Astrocyte (in vitro differentiated cells and primary cell): Measurements from ENCODE around the gene TRAPPC4. TPM values are rescaled to one million over a fixed set of nuclear protein-coding genes. Genes with fewer than 3 reads are reported as not detected.

Experiments
- DNase-seq: peaks from one replicate; pipeline ENCODE4 v3.0.0-alpha.2; 2010; ENCODE audit warnings: low read depth
- FAIRE-seq: peaks from 2 replicates; lab custom pipeline; 2011; peaks lifted over from hg19 to GRCh38; lab: Jason Lieb, UNC
- H2AFZ ChIP-seq: 2 replicates; pipeline ENCODE4 v1.6.0; 2012; ENCODE audit warnings: low read depth, low read length, inconsistent platforms
- H3K27ac ChIP-seq: 2 replicates; pipeline ENCODE4 v1.5.1; 2011; ENCODE audit warnings: low read depth, low read length, inconsistent platforms
- H3K27me3 ChIP-seq: 2 replicates; pipeline ENCODE4 v1.6.0; 2011; ENCODE audit warnings: low read length, inconsistent platforms; ENCODE audit not compliant: insufficient read depth
- H3K36me3 ChIP-seq: 2 replicates; pipeline ENCODE4 v1.5.1; 2011; ENCODE audit warnings: low read length, inconsistent platforms; ENCODE audit not compliant: insufficient read depth
- H3K4me1 ChIP-seq: 2 replicates; pipeline ENCODE4 v1.5.1; 2011; ENCODE audit warnings: low read length, inconsistent platforms; ENCODE audit not compliant: insufficient read depth
- H3K4me2 ChIP-seq: 2 replicates; pipeline ENCODE4 v1.6.0; 2012; ENCODE audit warnings: low read length, inconsistent platforms
- H3K4me3 ChIP-seq: 2 replicates; pipeline ENCODE4 v1.5.1; 2011; ENCODE audit warnings: low read depth, mild to moderate bottlenecking, low read length, inconsistent platforms; ENCODE audit not compliant: insufficient read depth
- H3K79me2 ChIP-seq: 2 replicates; pipeline ENCODE4 v1.6.0; 2012; ENCODE audit warnings: mild to moderate bottlenecking, low read length, inconsistent platforms; ENCODE audit not compliant: insufficient read depth
- H3K9ac ChIP-seq: 2 replicates; pipeline ENCODE4 v1.6.0; 2012; ENCODE audit warnings: mild to moderate bottlenecking, low read length, inconsistent platforms
- H3K9me3 ChIP-seq: 2 replicates; pipeline ENCODE4 v1.5.1; 2012; ENCODE audit warnings: low read depth, mild to moderate bottlenecking, low read length, inconsistent platforms; ENCODE audit not compliant: insufficient read depth
- H4K20me1 ChIP-seq: 2 replicates; pipeline ENCODE4 v1.6.0; 2012; ENCODE audit warnings: low read length, inconsistent platforms; ENCODE audit not compliant: insufficient read depth
- H3K27ac Mint-ChIP-seq: one replicate; pipeline ENCODE4 v1.8.0; 2021; ENCODE audit warnings: mild to moderate bottlenecking, mixed read lengths; ENCODE audit not compliant: unreplicated experiment
- H3K27me3 Mint-ChIP-seq: one replicate; pipeline ENCODE4 v1.8.0; 2021; ENCODE audit warnings: low read depth, mixed read lengths; ENCODE audit not compliant: unreplicated experiment
- H3K36me3 Mint-ChIP-seq: one replicate; pipeline ENCODE4 v1.8.0; 2021; ENCODE audit warnings: low read depth, mixed read lengths; ENCODE audit not compliant: unreplicated experiment
- H3K4me1 Mint-ChIP-seq: one replicate; pipeline ENCODE4 v1.8.0; 2021; ENCODE audit warnings: low read depth, mixed read lengths; ENCODE audit not compliant: unreplicated experiment
- H3K4me3 Mint-ChIP-seq: one replicate; pipeline ENCODE4 v1.8.0; 2021; ENCODE audit warnings: mild to moderate bottlenecking, moderate library complexity, mixed read lengths; ENCODE audit not compliant: unreplicated experiment
- H3K9me3 Mint-ChIP-seq: one replicate; pipeline ENCODE4 v1.8.0; 2021; ENCODE audit warnings: mild to moderate bottlenecking, mixed read lengths; ENCODE audit not compliant: unreplicated experiment
- CTCF ChIP-seq: IDR thresholded peaks from 2 replicates; pipeline ENCODE4 v1.5.1; 2011; ENCODE audit warnings: low read depth, mild to moderate bottlenecking, inconsistent platforms, low read length, moderate library complexity; ENCODE audit not compliant: insufficient read depth
- EZH2 ChIP-seq: IDR thresholded peaks from 2 replicates; pipeline ENCODE4 v1.6.1; 2012; ENCODE audit warnings: mild to moderate bottlenecking, low read length, inconsistent platforms; ENCODE audit not compliant: insufficient read depth
- total RNA-seq: library from RNA; stranded (reverse); gene quantifications from 2 replicates; pipeline ENCODE4 v1.2.1, GENCODE V29; 2021

TRAPPC4 gene
- total RNA-seq, 1 donor from 2014 or later: 88.3 TPM

- Histone ChIP-seq H3K9me3 (no peaks in the 10 kb centered on the region), H3K27me3 (peaks cover 7% of the 10 kb centered on the region), H3K4me1 (no peaks in the 10 kb centered on the region), H3K4me2 (no peak overlapping the region), H3K79me2 (no peaks in the 10 kb centered on the region), H3K4me3 (no peak overlapping the region), H3K36me3 (no peaks in the 10 kb centered on the region), H4K20me1 (no peaks in the 10 kb centered on the region), H2AFZ (no peak overlapping the region), H3K9ac (no peak overlapping the region), H3K27ac (no peak overlapping the region)
- DNase-seq (no peak), FAIRE-seq (no peak)
- no peak overlapping the region for H3K27ac Mint-ChIP-seq
- H3K36me3 Mint-ChIP-seq: no peaks in the 10 kb centered on the region
- peaks cover 4% of the 10 kb centered on the region for H3K9me3 Mint-ChIP-seq
- H3K27me3 Mint-ChIP-seq: peaks cover 17% of the 10 kb centered on the region
- H3K4me1 Mint-ChIP-seq: peaks cover 6% of the 10 kb centered on the region
- H3K4me3 Mint-ChIP-seq: no peak overlapping the region
- TF ChIP-seq CTCF: no peak
- TF ChIP-seq EZH2: no peak
Observed at GRCh38 chr11:118973985-118974384, 44.6 kb upstream of the TRAPPC4 start.

- H3K9me3 ChIP-seq: no peaks in the 10 kb centered on the region
- H3K27ac ChIP-seq: no peak overlapping the region
- H3K36me3 ChIP-seq: no peaks in the 10 kb centered on the region
- Mint-ChIP-seq H3K36me3 (no peaks in the 10 kb centered on the region), H3K9me3 (no peaks in the 10 kb centered on the region), H3K4me3 (no peak overlapping the region), H3K4me1 (peaks cover 6% of the 10 kb centered on the region), H3K27me3 (peaks cover 27% of the 10 kb centered on the region), H3K27ac (peak overlapping the region; percentile 8)
- H3K27me3 ChIP-seq: peaks cover 7% of the 10 kb centered on the region
- FAIRE-seq (no peak), DNase-seq (peak; percentile 78)
- TF ChIP-seq CTCF: no peak
- H3K4me2 ChIP-seq: no peak overlapping the region
- no peak overlapping the region for H3K9ac ChIP-seq
- H4K20me1 ChIP-seq: no peaks in the 10 kb centered on the region
- H3K4me1 ChIP-seq: no peaks in the 10 kb centered on the region
- no peak overlapping the region for H2AFZ ChIP-seq
- no peak overlapping the region for H3K4me3 ChIP-seq
- no peaks in the 10 kb centered on the region for H3K79me2 ChIP-seq
Observed at GRCh38 chr11:118975771-118976709, 42.5 kb upstream of the TRAPPC4 start.

GRCh38 chr11:118979434-118979833 is 39.1 kb upstream of the TRAPPC4 start:
- Histone ChIP-seq H3K27me3 (peaks cover 9% of the 10 kb centered on the region), H4K20me1 (no peaks in the 10 kb centered on the region), H3K36me3 (no peaks in the 10 kb centered on the region), H2AFZ (no peak overlapping the region), H3K27ac (no peak overlapping the region), H3K4me1 (no peaks in the 10 kb centered on the region), H3K9me3 (no peaks in the 10 kb centered on the region), H3K4me3 (no peak overlapping the region), H3K79me2 (no peaks in the 10 kb centered on the region), H3K9ac (no peak overlapping the region), H3K4me2 (no peak overlapping the region)
- peaks cover 24% of the 10 kb centered on the region for H3K27me3 Mint-ChIP-seq
- FAIRE-seq (no peak), DNase-seq (no peak)
- H3K36me3 Mint-ChIP-seq: no peaks in the 10 kb centered on the region
- H3K4me3 Mint-ChIP-seq: no peak overlapping the region
- no peaks in the 10 kb centered on the region for H3K9me3 Mint-ChIP-seq
- no peak overlapping the region for H3K27ac Mint-ChIP-seq
- TF ChIP-seq EZH2 (no peak), CTCF (no peak)
- peaks cover 6% of the 10 kb centered on the region for H3K4me1 Mint-ChIP-seq
